Neural progenitor cell (in vitro differentiated cells): ENCODE results near the gene LTN1.

Experiments
- CTCF ChIP-seq: fragments of 200-600 bp; sonication (generic); IDR thresholded peaks from 2 replicates; pipeline ENCODE4 v1.5.1; 2017; ENCODE audit warnings: antibody characterized with exemption, mild to moderate bottlenecking
- EZH2phosphoT487 ChIP-seq: fragments of 200-600 bp; sonication (generic); IDR thresholded peaks from 2 replicates; pipeline ENCODE4 v1.6.1; 2017; ENCODE audit warnings: antibody characterized with exemption

- TF ChIP-seq CTCF, result no peak
- no peak for TF ChIP-seq EZH2phosphoT487
Measured at GRCh38 chr21:28932717-28933116, 60.0 kb downstream of the LTN1 start.
